Right cardiac atrium (tissue), 5 donors: ENCODE data around the gene TCF7. TPM values are rescaled to one million over a fixed set of nuclear protein-coding genes. Genes with fewer than 3 reads are reported as not detected.

ENCODE experiments used
- ATAC-seq, 2 donors: fragments of 200-7000 bp; cut with Tn5 transposase; one replicate each; pipeline versions ENCODE4 v1.8.0 to v1.9.1; 2020; ENCODE audit warnings: moderate library complexity in 2 of 2, mild to moderate bottlenecking in 1 of 2
- DNase-seq, 3 donors: peaks; one replicate each; pipeline ENCODE4 v3.0.0-alpha.2; 2020
- H3K27ac ChIP-seq: one replicate; pipeline ENCODE4 v1.5.1; 2013; ENCODE audit warnings: mild to moderate bottlenecking, low read length, control low read depth, moderate library complexity
- H3K27me3 ChIP-seq: one replicate; pipeline ENCODE4 v1.6.1; 2013; ENCODE audit not compliant: control insufficient read depth, insufficient read depth
- H3K4me1 ChIP-seq: one replicate; pipeline ENCODE4 v1.6.1; 2013; ENCODE audit warnings: low read length; ENCODE audit not compliant: control insufficient read depth, insufficient read depth
- H3K4me3 ChIP-seq: one replicate; pipeline ENCODE4 v1.5.1; 2013; ENCODE audit warnings: low read length, control low read depth
- H3K9me3 ChIP-seq: one replicate; pipeline ENCODE4 v1.6.1; 2013; ENCODE audit warnings: low read length; ENCODE audit not compliant: control insufficient read depth
- WGBS: extraction: QIAGEN DNeasy Blood & Tissue Kit; methylation state at CpG from one replicate; pipeline ENCODE4 v1.1.7; 2013; 5-methylcytosine and 5-hydroxymethylcytosine counted together
- intact Hi-C, 4 donors: fragments of 100-400 bp; cut with DNase I; formaldehyde crosslinking; loops; one replicate each; pipeline versions ENCODE4 v1.11.0 to v1.14.0; 2022 to 2023
- polyA plus RNA-seq: library from polyadenylated mRNA; stranded (reverse); fragments of 200-250 nt; gene quantifications from one replicate; pipeline ENCODE4 v1.2.3, GENCODE V29; 2013
- total RNA-seq, 4 donors: library from RNA; stranded (reverse); fragmentation: NEBNext Ultra II Directional; extraction: Animal tissue kit (Norgen Biotek cat#: 25700); gene quantifications; one replicate each; pipeline ENCODE4 v1.2.1, GENCODE V29; 2021
- donor health status: healthy with polysubstance abuse.
- donor health status: DM: no; HTN: yes; CAD: no.
- donor health status: DM: no; HTN: no; CAD: no.
- donor health status: DM: no; HTN: yes; CAD: no; lungs with severe emphysema.
- donor health status: DM: yes; HTN: yes; CAD: no.

The TCF7 gene
- total and polyA plus RNA-seq, 5 donors: 1.3 to 4.4 (median 3.7) TPM

DNA sequence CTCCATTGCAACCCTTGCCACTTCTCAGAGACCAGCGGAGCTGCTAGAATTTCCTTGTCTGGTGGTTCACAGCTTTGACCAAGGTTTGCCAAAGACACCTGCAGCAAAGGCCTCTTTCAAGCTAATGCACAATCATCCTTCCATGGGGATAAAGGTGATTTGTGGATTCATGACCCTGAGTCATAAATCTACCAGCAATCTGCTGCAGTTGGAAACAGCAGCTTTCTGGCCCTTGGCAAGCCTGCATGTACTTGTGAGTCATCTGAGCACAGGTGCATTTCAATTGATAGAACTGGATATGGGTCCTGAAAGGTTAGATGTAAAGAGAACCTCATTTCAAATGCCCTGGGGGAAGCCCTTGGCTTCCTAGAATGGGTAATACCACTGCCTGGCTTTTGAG is 21.6 kb upstream of the TCF7 start:
- H3K4me3 ChIP-seq: no peak overlapping the region
- H3K4me1 ChIP-seq: no peaks in the 10 kb centered on the region
- H3K27me3 ChIP-seq: no peaks in the 10 kb centered on the region
- H3K27ac ChIP-seq: no peak overlapping the region
- intact Hi-C loops: no loop called here
- ATAC-seq (no peak), DNase-seq (no peak)
- 95% methylated on average over 1 of the region's 1 CpG for WGBS
- no peaks in the 10 kb centered on the region for H3K9me3 ChIP-seq

DNA sequence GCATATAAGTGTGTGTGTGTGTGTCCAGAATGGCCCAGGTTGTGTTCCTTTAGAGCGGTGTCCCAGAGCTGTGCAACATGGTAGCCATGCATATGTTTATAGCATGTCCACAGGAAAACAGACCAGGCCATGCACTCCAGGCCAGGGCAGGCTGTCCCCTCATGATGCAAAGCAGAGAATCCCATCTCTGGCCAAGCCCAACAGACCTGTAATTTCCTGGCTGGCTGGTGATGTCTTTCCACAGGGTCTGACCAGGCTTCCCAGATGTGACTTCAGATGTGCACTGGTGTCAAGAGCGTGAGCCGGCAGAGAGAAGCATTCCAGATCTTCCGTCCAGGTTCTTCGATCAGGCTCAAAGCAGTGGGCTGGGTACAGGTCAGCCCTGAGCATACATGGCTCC is 21.1 kb upstream of the TCF7 start:
- DNase-seq (no peak), ATAC-seq (no peak)
- 91% methylated on average over 5 of the region's 5 CpGs for WGBS
- Histone ChIP-seq H3K27ac (no peak overlapping the region), H3K4me3 (no peak overlapping the region), H3K9me3 (no peaks in the 10 kb centered on the region), H3K4me1 (no peaks in the 10 kb centered on the region), H3K27me3 (no peaks in the 10 kb centered on the region)
- intact Hi-C loops: no loop called here

DNA sequence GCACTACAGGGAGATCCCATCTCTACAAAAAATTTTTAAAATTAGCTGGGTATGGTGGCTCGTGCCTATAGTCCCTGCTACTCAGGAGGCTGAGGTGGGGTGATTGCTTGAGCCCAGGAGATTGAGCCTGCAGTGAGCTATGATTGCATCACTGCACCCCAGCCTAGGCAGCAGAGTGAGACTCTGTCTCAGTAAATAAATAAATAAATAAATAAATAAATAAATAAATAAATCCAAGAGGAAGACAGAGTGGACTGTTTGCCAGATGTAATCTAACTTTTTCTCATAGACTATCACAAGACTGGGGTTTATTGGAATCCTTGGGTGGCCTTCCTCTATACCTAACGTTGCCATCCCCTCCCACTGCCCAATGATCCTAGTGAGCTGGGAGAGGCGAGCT is 19.2 kb upstream of the TCF7 start:
- no peak for ATAC-seq
- no peaks in the 10 kb centered on the region for H3K27me3 ChIP-seq
- 76% methylated on average over 3 of the region's 3 CpGs for WGBS
- H3K9me3 ChIP-seq: no peaks in the 10 kb centered on the region
- intact Hi-C loops: no loop called here
- no peak overlapping the region for H3K4me3 ChIP-seq
- H3K27ac ChIP-seq: no peak overlapping the region
- DNase-seq: no peak
- no peaks in the 10 kb centered on the region for H3K4me1 ChIP-seq

DNA sequence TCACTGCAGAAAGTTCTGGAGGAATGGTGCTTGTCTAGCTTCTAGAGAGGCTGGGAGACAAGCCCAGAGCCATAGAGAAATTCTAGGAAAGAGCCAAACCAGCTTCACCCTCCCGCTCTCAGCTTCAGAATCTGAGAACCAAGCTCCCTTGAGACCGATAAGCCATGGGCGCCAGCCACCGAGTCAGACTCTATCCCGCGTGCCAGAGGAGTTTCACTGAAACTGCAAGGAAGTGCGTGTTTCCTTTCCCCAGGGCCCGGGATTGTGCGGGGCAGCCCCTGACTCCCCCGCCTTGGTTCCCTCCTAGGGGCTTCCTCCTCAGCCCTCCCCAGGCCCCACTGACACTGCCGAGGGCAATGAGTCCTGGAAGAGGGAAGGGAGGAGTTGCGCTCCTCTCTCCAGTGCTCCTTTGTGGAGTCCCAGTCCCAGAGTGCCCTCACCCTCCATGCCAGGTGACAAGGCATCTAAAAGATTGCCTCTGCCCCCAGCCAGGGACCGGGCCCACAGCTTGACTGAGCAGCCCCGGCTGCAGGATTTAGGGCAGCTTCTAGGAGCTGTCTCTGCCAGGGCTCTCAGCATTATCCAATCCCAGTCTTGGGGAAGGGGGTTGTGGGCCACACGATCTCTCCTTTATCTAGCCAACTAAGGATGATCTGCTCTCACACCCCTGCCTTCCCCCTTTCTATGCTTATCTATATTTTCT is 18.4 kb upstream of the TCF7 start:
- Histone ChIP-seq H3K4me1 (no peaks in the 10 kb centered on the region), H3K27ac (no peak overlapping the region), H3K27me3 (no peaks in the 10 kb centered on the region), H3K9me3 (no peaks in the 10 kb centered on the region), H3K4me3 (no peak overlapping the region)
- ATAC-seq: peak; percentile 21 to 62
- intact Hi-C loops: no loop called here
- DNase-seq: peak; percentile 72 to 87 (median 82)
- WGBS: 44% methylated on average over 15 of the region's 15 CpGs

DNA sequence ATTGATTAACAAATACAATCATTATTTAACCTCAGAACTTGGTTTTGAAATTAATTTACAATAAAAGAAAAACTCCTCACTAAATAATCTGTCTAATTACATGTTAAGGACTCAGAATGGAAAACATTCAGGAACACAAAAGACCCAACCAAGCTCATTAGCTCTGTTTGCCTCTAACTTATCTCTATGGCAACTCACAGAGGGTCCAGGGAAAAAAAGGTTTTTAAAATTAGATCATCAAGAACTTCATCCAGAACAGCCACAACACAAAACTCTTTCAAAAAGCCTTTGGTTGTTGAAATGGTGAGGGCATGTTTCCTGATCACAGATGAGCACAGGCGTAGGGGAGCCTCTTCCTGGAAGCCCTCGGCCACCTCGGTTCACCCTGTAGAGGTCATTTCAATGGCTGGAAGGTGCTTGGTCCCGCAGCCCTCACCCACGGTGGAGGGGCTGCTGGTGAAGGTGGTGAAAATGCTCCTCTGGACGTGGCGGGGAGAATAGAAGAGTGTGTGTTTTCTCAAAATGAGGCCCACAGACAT is 17.2 kb upstream of the TCF7 start:
- Histone ChIP-seq H3K27ac (no peak overlapping the region), H3K9me3 (no peaks in the 10 kb centered on the region), H3K4me1 (no peaks in the 10 kb centered on the region), H3K4me3 (no peak overlapping the region), H3K27me3 (no peaks in the 10 kb centered on the region)
- WGBS: 58% methylated on average over 7 of the region's 7 CpGs
- DNase-seq (no peak), ATAC-seq (no peak)
- intact Hi-C loops: no loop called here

DNA sequence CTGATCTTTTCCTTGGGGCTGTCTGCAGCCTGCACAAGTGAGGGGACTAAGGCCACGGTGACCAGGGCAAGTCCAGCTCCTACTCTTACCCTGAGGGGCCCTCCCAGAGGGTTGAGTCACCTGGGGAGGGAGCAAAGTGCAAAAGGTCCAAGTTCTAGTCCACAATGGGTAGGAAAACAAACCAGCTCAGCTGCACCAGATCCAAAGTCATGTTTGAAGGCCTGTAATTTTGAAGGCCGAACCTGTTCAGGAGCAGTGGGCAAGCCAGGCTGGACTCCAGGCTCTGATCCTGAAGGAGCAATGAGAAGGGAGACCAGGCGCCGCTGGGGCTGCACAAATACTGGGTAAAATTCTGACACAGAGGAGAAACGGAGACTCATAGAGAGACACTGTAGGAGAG is 15.8 kb upstream of the TCF7 start:
- intact Hi-C loops: no loop called here
- H3K27ac ChIP-seq: no peak overlapping the region
- WGBS: 96% methylated on average over 5 of the region's 5 CpGs
- no peak overlapping the region for H3K4me3 ChIP-seq
- ATAC-seq: no peak
- no peaks in the 10 kb centered on the region for H3K4me1 ChIP-seq
- DNase-seq: no peak
- H3K9me3 ChIP-seq: no peaks in the 10 kb centered on the region
- no peaks in the 10 kb centered on the region for H3K27me3 ChIP-seq

DNA sequence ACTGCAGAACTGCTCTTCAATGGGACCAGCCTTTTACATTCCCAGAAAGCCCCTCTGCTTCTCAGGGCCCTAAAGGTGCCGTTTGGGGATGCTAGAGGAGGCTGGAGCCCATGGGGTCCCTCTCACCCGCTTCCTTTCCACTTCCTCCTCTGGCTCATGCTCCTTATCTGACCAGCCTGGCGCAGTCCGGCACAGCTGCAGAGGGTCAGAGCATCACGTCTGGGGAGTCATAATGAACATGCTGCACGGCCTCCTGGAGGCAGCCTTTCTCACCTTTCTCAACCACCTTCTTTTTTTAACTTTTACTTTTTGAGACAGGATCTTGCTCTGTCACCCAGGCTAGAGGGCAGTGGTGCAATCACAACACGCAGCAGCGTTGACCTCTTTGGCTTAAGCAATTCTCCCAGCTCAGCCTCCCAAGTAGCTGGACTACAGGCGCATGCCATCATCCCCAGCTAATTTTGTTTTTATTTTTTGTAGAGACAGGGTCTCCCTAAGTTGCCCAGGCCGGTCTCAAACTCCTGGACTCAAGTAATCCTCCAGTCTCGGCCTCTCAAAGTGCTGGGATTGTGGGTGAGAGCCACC is 15.1 kb upstream of the TCF7 start:
- Histone ChIP-seq H3K27ac (no peak overlapping the region), H3K27me3 (no peaks in the 10 kb centered on the region), H3K9me3 (no peaks in the 10 kb centered on the region), H3K4me1 (no peaks in the 10 kb centered on the region), H3K4me3 (no peak overlapping the region)
- ATAC-seq (no peak), DNase-seq (no peak)
- 74% methylated on average over 11 of the region's 11 CpGs for WGBS
- intact Hi-C loops: no loop called here

DNA sequence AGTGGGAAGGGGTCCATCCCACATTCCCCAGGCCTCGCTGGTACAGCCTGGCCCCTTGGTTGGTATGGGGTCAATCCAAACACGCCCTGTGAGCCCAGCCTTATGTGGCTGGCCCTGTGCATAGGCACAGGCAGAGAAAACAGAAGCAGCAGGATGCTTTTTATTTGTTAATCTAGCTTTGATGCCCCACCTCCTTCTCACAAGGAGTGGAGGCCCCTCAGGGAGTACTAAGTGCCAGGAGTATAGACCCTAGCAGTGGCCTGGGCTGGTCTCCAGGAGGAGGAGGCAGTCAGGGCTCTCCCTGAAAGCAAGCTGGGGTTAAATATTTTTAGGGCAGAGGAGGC is 14.6 kb upstream of the TCF7 start:
- DNase-seq (no peak), ATAC-seq (no peak)
- Histone ChIP-seq H3K27ac (no peak overlapping the region), H3K27me3 (no peaks in the 10 kb centered on the region), H3K9me3 (no peaks in the 10 kb centered on the region), H3K4me3 (no peak overlapping the region), H3K4me1 (no peaks in the 10 kb centered on the region)
- 90% methylated on average over 2 of the region's 2 CpGs for WGBS
- intact Hi-C loops: loop anchor here in 3 of 4 donors (5.0 kb wide), 1 partner anchor 42 kb away; no protein-coding TSS in a partner anchor

DNA sequence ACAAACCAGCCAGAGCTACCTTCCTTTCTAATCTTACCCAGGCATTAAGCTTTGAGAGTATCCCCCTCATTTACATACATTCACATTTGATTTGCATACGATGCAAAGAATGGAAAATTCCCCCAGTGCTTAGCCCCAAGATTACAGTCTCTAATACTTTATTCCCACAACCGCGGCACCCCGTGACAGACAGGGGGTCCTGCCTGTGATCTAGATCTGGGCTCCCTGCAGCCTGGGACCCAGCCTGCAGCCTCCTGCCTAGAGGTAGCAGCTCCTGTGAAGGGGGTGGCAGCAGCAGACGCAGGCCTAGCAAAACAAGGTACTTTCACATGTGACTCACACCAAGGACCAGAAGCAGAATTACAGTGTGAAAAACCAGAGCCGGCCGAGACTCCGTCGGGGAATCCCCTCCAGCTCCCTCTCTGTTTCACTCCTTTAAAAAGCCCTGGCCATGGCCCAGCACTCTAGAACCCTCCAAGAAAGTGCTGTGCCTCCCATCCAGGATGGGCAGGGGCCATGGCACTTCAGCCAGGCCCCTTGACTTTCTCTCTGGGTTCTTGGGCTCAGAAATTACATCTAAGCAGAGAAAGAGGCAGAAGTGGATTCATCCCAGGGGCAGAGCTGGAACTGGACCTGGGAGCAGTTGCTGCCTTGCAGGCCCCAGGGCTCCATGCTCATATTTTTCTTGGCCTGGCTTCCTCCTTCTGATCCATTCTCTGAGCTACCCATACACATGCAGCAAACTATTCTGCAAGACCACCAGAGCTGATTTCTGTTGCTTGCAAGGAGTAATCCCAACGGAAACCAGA is 14.0 kb upstream of the TCF7 start:
- no peaks in the 10 kb centered on the region for H3K27me3 ChIP-seq
- ATAC-seq (peak; percentile 28 to 47), DNase-seq (peak in 2 of 3 donors; percentile 45 to 66)
- H3K27ac ChIP-seq: peak overlapping the region; percentile 26
- no peaks in the 10 kb centered on the region for H3K4me1 ChIP-seq
- H3K4me3 ChIP-seq: no peak overlapping the region
- intact Hi-C loops: loop anchor here in 3 of 4 donors (5.0 kb wide), 1 partner anchor 42 kb away; no protein-coding TSS in a partner anchor
- no peaks in the 10 kb centered on the region for H3K9me3 ChIP-seq
- WGBS: 57% methylated on average over 10 of the region's 10 CpGs

DNA sequence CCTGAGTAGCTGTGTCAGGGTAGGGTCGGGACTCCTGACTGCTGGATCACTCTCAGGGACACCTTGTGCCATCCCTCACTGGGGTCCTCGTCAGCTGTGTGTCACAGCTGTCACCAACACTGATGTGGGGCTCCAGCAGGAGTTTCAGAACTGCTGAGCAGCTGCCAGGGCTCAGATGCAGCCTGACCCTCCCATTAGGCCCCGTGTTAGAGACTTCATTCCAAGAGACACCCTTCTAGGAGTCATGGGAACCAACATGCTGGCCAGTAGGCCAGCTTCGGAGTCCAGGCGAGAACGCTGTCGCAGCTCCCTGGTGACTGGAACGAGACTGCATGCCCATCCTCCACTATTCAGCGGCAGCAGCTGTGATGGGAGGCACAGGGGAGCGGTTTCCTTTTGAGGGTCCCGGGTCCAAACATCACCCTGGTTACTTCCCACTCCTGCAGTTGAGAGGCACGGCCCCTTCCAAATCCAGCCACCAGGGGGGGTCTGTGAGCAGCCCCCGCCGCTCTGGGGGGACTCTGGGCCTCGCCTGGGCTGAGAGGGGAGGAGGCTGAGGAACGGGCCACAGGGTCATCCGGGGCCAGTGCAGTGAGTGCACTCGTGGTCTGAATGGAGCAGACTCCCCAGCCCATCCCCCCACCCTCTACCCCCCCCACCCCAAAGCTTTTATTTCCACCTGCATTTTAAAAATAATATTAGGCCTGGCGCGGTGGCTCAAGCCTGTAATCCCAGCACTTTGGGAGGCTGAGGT is 12.6 kb upstream of the TCF7 start:
- peak; percentile 56 to 74 for ATAC-seq
- no peak overlapping the region for H3K4me3 ChIP-seq
- intact Hi-C loops: loop anchor here in 3 of 4 donors (5.0 kb wide), 1 partner anchor 40 kb away; no protein-coding TSS in a partner anchor
- DNase-seq: peak; percentile 55 to 86 (median 81)
- 28% methylated on average over 20 of the region's 20 CpGs for WGBS
- H3K4me1 ChIP-seq: no peaks in the 10 kb centered on the region
- no peaks in the 10 kb centered on the region for H3K9me3 ChIP-seq
- no peak overlapping the region for H3K27ac ChIP-seq
- H3K27me3 ChIP-seq: no peaks in the 10 kb centered on the region
